Thyroid gland (tissue), 4 donors: ENCODE data around the gene SLC25A1.

Experiments
- POLR2A ChIP-seq, 2 donors: fragments of 450-650 bp; IDR thresholded peaks; one replicate each; pipeline ENCODE4 v1.6.1; 2017; ENCODE audit warnings: antibody characterized with exemption in 2 of 2, mild to moderate bottlenecking in 2 of 2, moderate library complexity in 1 of 2
- TF ChIP-seq, protein P1 (sequence below), 6 experiments: fragments of 200-600 bp in 3 of 6; fragments of 450-650 bp in 3 of 6; sonication (generic) in 3 of 6; IDR thresholded peaks; one replicate each; pipeline ENCODE4 v1.5.1; 2016 to 2019; ENCODE audit warnings: antibody characterized with exemption in 6 of 6, mild to moderate bottlenecking in 2 of 6, inconsistent platforms in 1 of 6, moderate library complexity in 1 of 6

DNA sequence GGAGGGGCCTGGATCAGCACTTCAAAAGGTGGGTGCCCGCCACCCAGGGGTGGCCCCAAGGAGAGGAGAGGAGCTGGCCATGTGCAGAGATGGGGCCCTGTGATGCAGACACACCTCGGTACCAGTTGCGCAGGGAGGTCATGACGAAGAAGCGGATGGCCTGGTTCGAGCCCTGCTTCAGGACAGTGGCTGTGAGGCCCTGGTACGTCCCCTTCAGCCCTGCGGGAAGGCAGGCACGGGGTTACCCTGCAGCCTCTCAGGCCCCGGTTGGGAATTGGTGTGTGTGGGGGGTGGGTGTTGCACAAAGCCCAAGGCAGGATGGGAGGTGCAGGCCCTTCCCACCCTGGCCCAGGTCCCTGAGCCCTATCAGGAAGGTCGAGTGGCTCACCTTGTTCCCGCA, 1.8 kb downstream of the SLC25A1 start:
- TF ChIP-seq, protein P1, sequence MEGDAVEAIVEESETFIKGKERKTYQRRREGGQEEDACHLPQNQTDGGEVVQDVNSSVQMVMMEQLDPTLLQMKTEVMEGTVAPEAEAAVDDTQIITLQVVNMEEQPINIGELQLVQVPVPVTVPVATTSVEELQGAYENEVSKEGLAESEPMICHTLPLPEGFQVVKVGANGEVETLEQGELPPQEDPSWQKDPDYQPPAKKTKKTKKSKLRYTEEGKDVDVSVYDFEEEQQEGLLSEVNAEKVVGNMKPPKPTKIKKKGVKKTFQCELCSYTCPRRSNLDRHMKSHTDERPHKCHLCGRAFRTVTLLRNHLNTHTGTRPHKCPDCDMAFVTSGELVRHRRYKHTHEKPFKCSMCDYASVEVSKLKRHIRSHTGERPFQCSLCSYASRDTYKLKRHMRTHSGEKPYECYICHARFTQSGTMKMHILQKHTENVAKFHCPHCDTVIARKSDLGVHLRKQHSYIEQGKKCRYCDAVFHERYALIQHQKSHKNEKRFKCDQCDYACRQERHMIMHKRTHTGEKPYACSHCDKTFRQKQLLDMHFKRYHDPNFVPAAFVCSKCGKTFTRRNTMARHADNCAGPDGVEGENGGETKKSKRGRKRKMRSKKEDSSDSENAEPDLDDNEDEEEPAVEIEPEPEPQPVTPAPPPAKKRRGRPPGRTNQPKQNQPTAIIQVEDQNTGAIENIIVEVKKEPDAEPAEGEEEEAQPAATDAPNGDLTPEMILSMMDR (IDR thresholded peaks at IDR 0.05): no peak
- TF ChIP-seq POLR2A (IDR thresholded peaks at IDR 0.05): no peak
